HG03575 (cell line): Measurements from ENCODE around the gene DOK4.
A peak's percentile ranks its signal among the peaks of the same experiment; 100 is the strongest.

Experiments used
- ATAC-seq: cut with Tn5 transposase; IDR thresholded peaks from one replicate; pipeline ENCODE4 v1.9.1; 2021; ENCODE audit not compliant: unreplicated experiment, insufficient number of reproducible peaks, low FRiP score; ENCODE audit errors: extremely low read depth

Gene DOK4

DNA sequence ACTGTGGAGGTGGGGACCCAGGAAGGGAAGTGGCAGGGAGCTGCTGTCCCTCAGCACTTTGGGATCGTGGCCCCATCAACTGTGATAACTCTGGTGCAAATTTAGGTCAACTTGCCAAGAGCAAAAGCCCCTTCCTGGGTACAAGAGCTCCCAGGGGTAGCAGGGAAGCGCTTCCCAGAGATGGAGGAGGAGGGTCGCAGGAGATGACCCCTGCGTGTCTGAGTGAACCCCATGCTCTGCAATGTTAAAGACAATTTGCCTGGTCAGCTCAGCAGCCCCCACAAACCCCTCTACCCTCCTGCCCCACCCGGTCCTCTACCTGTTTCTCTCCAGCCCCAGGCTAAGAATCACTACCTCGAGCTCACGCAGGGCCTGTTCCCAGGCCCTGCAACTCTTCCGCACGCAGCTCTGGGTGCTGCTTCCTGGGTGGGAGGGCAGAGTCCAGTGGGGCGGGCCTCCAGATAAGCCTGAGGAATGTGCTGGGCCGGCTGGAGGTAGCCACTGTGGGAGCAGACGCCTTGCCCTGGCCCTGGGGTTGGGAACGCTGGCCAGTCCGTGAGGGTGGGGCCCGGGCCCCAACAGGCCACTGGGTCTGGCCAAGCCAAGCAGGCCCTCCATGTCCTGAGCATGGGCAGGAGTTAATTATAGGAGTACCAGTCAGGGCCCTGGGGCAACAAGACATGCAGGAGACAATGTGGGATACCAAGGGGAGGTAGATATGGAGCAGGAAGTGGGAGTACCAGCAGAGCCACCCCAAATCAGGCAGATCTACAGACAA, 6.1 kb downstream of the DOK4 start:
- ATAC-seq: no peak

DNA sequence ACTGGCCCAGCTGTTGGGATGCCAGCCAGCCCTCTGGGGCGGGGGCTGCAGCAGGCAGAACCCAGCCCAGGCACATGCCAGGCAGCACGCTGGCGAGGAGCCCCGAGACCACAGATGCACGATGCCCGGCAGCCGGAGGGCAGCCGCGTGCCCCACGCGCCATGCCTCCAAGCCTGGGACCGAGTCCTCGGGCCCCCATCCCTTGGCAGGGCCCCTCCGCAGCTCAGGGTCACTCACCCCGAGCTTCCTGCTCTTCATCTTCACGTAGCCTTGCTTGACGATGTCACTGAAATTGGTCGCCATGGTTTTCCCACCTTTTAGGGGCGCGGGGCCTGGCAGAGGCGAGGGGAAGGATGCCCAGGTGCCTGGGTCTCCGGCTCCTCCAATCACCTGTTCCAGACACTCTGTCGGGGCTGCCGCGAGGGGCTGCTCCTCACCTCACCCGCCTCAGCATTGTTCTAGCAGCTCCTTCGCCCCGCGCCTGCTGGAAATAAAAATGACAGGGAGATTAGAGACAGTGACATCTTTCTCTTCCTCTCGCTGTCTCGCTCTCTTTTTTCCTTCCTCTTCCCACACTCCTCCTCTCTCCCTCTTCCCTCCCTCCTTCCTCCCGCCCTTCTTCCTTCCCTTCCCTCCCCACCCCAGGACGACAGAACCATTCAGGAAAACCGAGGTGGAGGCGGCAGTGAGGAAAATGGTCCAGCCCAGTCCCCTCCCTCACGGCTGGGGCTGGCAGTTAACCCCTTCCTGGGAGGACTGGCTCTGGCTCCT, 6.9 kb downstream of the DOK4 start:
- ATAC-seq: no peak

DNA sequence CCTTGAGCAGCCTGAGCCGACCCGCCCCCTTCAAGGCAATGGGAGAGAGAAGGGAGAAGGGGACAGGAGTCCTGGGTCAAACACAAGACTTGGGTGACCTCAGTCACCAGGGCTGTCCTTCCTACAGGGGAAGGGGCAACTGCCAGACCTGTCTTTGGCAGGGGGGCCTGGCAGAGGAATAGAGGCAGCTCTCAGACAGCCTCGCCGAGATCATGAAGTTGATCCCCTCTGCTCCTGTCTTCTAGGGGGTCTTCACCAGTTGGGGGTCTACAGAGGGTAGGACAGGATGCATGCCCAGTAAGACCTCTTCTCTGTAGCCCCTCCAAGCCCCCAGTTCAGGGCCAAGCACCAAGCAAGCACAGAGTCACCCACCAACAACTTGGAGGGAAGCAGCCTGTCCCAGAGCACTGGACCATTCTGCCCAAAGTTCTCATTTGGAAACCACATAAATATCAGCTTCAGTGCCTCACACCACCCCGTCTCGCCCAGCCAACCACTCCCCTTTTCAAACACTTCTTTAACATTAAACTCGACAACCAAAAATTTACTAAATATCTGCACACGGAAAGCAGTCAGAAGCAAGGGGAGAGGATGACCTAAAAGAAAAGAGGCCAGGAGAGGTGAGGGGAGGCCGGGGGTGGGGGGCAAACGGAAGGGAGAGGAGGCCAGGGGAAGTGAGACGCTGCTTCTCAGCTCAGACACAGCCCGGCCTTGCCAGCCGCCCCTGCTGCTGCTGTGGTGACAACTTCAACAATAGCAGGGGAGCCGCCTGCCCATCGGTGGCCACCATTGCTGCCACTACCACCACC, 7.7 kb downstream of the DOK4 start:
- ATAC-seq: no peak

DNA sequence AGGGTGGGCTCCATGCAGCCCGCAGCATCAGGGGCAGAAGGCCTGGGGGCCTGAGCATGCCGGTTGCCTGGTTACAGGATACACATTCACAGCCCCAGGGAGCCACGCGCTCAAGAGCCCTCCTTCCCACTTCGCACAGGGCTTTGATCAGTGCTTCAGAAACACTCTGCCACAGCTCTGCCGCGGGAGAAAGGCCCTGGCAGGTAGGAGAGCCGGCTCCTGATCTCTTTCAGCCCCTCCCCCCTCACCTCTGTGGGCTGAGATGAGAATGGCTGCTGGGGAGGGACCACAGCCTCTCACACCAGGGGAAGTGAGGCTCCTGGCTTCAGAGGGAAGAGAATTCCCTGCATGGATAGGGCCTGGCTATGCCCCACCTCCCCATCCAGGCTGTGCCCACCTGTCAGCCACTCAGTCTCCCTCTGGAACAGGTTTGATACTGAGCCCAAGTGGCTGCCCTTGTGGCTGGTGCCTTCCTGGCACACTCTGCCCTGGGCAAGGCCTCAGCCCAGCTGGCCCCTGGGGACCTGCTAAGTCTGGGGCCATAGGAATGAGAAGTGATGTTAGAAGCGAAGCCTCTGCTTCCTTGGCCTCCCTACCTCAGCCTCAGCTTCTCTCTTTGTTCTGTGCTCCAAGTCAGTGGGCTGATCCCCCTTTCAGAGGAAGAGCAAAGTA, 8.6 kb downstream of the DOK4 start:
- no peak for ATAC-seq

DNA sequence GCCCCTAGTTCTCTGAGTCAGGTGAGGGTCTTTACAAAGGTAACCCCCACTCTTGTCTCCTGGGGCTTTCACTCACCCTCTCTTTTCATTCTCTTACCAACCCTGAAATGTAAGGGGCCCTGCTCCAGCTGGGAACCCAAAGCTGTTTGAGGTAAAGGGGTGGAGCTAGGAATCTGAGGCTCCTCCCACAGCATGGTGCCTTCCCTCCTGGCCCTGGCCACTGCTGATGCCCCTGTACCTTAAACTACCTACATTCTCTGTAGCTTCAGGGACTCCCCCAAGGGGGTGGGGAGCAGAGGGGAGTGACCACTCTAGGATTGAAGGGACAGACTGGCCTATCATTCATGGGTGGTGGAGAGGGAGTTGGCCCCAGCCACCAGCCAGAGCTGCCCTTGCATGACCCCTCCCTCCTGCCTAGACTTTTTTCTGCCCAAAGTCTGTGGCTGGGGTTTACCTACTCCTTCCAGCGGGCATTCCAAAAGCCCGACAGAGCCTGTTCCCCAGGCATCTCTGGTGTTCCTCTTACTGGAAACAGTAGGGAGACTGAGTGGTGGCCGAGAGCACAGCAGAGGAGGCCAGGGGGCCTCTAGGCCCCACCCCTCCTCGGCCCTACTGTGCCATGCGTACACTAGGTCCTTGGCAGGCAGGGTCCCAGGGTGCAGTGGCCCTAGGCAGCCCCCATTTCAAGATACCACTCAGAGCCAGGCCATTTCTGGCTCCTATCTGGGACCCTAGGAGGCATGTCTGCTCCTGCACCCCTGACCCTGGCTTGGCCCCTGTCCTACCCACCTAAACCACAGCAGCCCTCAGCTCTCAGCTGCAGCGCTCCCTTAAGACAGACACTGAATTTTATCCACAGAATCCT, 9.5 kb downstream of the DOK4 start:
- ATAC-seq: no peak

DNA sequence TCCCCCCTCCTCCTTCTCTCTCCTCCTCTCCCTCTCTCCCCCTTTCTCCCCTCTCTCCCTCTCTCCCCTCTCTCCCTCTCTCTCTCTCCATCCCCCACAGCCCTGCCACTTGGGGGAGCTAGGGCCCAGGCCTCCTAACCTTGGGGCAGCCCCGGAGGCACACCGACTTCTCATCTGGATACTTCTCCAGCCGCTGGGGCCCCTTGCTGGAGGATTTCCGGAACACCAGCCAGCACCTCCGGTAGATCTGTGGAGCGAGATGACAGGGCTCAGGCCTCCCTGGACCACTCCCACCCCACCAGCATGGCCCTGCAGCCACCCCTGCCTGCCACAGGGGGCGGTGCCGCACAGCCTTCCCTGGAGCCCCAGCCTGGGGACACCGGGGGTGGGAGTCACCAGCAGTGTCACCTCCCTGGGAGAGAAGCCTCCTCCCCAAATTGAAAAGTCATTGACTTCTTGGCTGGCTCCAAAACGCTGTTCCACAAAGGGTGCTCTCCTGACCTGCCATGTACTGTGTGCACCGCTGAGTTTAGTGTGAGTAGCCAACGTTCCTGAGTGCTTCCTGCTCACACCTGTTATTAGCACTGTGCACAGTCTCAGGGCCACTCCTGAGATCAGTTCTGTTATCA, 10.5 kb downstream of the DOK4 start:
- peak; percentile 79 for ATAC-seq

DNA sequence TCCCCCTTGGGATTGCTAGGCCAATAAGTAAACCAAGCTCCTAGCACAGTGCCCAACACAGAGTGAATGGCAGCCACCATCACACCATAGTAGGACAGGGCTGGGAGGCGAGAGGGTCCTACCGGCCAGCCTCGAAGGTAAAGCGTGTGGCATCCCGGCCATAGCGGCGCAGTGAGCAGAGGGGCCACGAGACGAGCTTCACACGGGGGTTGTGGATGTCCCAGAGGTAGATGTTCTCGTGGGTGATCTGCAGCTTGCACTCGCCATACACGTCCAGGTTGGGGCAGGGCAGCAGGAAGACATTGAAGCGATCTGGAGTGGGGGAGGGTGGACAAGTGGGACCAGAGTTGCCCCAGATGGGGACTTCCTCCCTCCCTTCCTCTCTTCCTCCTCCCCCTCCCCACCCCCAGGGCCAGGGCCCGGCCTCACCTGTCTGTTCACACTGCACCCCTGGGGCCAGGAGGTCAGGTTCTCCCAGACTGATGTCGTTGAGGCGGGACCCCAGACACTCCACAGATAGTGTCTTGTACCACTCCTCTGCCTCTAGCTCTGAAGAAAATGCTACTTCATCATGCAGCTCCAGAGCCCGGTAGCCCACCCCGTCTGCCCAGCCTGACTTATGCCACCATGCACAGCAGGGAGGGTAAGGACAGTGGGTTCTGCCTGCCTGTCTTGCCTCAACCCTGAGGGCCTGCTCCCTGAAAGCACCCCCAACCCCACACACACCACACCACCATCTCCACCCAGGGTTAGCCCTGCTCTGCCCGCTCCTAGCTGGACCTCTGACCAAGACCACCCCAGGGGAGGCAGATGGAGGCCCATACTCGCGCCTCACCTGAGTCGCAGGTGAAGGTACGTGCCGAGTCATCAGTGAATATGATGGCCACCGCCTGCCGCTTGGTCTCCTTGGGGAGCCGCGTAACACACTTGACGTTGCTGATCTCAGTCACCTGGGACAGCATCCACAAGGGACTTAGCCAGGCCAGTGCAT, 11.3 kb downstream of the DOK4 start:
- no peak for ATAC-seq

DNA sequence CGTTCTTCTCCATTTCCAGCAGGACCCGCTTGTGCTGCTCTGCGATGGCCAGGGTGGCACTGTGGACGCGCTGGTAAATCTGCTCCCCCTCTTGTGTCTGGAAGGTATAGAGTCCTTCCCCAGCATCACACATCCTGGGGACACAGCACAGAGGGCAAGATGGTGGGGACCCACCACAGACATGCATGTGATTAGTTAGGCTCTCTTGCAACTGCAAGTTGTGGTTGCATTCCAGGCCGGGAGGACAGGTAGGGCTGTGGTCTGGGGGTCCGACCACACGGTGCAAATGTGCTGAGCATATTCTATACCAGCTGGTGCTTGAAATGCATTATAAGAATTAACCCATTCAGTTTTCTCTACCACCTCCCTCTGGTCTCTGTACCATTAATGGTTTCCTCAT, 12.4 kb downstream of the DOK4 start:
- ATAC-seq: no peak

DNA sequence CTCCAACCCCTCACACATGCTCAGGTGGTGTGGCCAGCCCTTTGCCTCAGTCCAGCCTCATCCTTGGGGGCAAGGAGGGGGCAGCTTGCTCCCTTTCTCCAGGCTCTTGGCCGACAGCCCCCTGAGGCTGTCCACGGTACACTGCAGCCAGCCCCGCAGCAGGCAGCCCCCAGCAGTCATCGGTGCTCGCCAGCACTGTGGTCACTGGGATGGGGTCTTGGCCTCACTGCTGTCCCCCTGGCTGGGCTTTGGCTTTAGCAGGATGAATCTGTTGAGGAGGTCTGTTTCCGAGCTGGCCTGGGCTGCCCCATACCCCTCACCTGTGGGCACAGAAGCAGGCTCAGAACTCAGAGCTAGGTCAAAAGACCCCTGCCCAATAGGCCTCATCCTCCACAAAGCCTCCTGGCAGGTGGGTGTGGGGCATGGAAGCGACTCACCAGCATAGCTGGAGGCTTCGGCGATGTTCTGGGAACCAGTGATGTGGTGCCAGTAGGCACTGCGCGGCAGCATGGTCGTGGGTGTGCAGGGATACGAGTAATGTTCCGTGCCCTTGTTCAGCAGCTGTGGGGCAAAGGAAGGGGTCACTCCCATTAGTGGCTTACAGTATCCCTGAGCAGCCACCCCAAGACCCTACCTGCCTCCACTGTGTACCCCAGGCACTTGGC, 13.0 kb downstream of the DOK4 start:
- ATAC-seq: no peak

DNA sequence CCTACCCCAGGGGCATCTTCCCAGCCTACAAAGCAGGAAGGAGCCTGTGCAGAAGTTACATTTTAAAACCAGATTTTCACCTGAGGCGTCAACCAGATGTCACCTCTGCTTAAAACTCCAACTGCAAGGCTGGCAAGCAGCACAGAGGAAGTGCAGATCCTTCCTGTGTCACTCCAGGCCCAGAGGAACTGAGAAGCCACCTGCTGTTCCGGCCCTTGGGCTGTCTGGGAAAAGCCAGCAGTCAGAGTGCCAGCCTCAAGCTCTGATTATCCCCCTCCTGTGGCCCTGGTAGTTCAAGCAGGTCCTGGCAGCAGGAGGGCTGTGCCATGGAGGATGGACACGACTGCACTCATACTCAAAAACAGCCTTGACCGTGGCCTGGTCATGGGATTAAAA, 13.6 kb downstream of the DOK4 start:
- ATAC-seq: no peak

DNA sequence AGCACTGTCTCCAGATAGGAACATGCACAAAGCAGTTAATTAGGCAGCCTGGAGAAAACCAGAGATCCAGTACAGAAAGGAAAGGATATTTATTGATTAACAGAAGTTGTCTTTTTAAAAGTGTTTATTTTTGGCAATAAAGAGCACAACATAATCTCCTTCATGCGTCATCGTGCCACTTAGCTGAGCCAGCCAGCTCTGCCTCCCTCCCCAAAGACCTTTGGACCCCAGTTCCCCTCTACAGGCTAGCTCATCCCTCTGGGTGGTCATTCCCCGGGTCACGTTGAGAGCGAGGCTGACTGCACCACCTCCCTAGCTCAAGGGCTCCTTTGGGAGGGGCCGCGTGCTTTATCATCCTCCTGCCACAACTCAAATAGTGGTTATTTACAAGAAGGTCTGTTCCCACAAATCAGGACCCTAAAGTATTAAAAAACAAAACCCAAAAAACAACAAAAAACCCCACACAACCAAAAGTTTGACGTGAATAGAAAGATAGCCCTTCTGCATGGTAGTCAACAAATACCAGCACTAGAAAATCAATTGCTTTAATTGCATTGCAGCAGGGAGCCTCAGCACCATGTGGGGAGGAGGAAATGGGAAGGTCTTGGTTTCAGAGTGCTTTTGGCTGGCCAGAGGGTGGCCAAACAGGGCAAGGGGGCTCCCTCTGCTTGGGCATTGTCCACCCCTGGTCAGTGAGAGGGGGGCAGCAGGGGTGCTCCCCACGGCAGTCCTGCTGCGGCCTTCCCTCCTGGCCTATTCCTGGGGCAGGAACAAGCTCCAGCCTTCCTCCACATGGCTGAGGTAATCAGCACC, 14.2 kb downstream of the DOK4 start:
- ATAC-seq: no peak

DNA sequence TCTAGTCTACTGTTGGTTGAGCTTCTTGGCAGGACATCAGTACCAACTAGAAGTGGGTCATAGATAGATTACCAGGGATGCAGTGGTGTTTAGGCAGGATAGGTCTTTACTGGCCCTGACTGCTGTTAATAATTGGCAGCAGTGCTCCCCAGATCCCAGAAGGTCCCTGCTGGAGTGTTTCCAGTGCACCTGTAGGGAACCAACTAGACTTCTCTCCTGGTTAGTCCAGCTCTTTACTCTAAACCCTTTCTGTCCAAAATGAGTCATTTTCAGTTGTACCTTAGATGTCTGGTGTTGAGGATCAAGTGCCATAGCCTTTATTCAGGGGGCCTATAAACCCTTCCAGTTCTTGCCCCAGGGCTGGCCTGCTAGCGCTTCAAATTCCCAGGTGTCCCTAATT, 15.1 kb downstream of the DOK4 start:
- no peak for ATAC-seq

DNA sequence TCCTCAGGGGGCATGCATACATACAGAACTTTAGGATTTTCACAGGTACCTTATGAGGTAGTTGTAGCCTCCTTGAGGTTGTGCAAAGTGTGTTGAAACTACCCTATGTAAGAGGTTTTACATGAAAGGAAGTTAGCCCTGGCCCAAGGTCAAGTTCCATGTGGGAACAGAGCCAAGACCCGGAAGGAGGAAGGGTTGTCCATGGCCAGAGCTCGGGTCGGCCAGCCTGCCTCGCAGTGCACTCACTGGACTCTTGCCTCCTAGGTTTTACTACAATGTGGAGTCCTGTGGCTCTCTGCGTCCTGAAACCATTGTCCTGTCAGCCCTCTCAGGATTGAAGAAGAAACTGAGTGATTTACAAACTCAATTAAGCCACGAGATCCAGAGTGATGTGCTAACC, 15.6 kb downstream of the DOK4 start:
- ATAC-seq: no peak

DNA sequence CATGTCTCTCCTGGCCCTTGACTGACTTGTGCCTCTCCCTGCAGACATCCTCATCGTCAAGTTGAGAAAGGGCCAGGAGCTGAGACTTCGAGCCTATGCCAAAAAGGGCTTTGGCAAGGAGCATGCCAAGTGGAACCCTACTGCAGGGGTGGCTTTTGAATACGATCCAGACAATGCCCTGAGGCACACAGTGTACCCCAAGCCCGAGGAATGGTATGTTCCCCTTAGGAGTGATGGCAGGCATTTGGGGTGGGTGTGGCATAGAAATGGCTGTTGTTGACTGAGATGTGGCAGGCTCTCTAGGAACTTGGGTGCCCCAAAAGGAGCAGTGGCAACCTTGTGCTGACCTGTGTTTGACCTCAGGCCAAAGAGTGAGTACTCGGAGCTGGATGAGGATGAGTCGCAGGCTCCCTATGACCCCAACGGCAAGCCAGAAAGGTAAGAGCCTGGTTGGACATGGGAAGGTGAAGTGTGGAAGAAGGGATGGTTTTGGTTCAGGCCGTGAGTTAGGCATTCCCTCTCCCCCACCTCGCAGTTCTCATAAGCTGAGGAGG, 16.3 kb downstream of the DOK4 start:
- no peak for ATAC-seq

DNA sequence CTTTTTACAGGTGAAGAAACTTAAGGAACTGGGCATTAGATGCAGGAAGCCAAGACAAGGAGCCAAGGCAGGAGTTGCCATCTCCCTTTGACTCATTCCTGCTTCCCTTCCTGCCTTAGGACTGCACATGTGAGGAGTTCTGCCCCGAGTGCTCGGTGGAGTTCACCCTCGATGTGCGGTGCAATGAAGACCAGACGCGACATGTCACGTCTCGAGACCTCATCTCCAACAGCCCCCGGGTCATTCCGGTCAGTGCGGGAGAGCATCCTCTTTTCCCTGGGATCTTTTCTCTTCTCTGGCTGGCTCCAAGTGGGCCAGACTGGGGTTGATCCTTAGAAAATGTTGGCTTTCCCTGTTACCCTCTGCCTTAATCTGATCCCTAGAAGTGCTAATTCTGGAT, 17.2 kb downstream of the DOK4 start:
- no peak for ATAC-seq
